Muscle layer of colon (tissue), 2 donors: ENCODE data around the gene MAN2A2.
A peak's percentile ranks its signal among the peaks of the same experiment; 100 is the strongest.
"Not testable (repeated sequence)": the region's sequence is repeated elsewhere in the genome, so short reads cannot be mapped to it uniquely, and the experiment has no call there.

ENCODE experiments used
- H3K27ac ChIP-seq: one replicate; pipeline ENCODE4 v1.7.0; 2013; ENCODE audit warnings: low read depth, mild to moderate bottlenecking, low read length, moderate library complexity
- H3K27me3 ChIP-seq, 2 donors: one replicate each; pipeline ENCODE4 v1.7.0; 2013; ENCODE audit warnings: low read length in 2 of 2, mild to moderate bottlenecking in 2 of 2; ENCODE audit not compliant: insufficient read depth in 2 of 2, control insufficient read depth in 1 of 2
- H3K36me3 ChIP-seq: one replicate; pipeline ENCODE4 v1.7.0; 2013; ENCODE audit warnings: mild to moderate bottlenecking, low read length; ENCODE audit not compliant: insufficient read depth
- H3K4me1 ChIP-seq: one replicate; pipeline ENCODE4 v1.7.0; 2013; ENCODE audit warnings: mild to moderate bottlenecking, low read length; ENCODE audit not compliant: insufficient read depth
- H3K4me3 ChIP-seq, 2 donors: one replicate each; pipeline ENCODE4 v1.7.0; 2013; ENCODE audit warnings: low read length in 2 of 2, low read depth in 1 of 2, mild to moderate bottlenecking in 1 of 2, moderate library complexity in 1 of 2
- H3K9ac ChIP-seq: one replicate; pipeline ENCODE4 v1.7.0; 2013; ENCODE audit warnings: low read length
- H3K9me3 ChIP-seq: one replicate; pipeline ENCODE4 v1.7.0; 2013; ENCODE audit warnings: mild to moderate bottlenecking, low read length
- donor health status: abdominal sarcoma.
- donor health status: Adenocarcinoma of cecum.

The MAN2A2 gene

DNA sequence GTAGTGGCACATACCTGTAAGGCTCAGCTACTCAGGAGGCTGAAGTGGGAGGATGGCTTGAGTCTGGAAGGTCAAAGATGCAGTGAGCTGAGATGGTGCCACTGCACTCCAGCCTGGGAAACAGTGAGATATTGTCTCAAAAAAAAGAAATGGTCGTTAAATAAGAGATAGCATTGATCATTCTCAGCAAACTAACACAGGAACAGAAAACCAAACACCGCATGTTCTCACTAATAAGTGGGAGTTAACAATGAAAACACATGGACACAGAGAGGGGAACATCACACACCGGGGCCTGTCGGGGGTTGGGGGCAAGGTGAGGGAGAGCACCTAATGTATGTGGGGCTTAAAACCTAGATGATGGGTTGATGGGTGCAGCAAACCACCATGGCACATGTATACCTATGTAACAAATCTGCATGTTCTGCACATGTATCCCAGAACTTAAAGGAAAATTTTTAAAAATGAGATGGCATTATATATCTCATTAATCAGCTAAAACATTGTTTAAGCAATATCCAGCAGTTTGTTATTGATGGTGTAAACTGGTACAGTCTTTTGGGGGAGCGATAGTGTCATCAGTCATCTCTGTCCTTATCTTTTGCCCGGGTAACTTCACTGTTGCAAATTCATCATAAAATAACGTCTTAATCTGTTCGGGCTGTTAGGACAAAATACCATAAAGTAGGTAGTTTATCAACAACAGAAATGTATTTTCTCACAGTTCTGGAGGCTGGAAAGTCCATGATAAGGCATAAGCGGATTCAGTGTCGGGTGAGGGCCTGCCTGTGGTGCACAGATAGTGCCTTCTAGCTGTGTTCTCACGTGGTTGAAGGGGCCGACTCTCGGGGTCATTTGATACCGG, 1.7 kb upstream of the MAN2A2 start:
- Histone ChIP-seq H3K4me3 (peak overlapping the region in 1 of 2 donors; percentile 83), H3K9me3 (no peaks in the 10 kb centered on the region), H3K9ac (peak overlapping the region; percentile 78), H3K36me3 (peaks cover 21% of the 10 kb centered on the region), H3K27ac (peak overlapping the region; percentile 98), H3K4me1 (peaks cover 16% of the 10 kb centered on the region), H3K27me3 (no peaks in the 10 kb centered on the region)

- Histone ChIP-seq H3K9ac (peak overlapping the region; percentile 78), H3K36me3 (peaks cover 26% of the 10 kb centered on the region), H3K27ac (peak overlapping the region; percentile 98), H3K27me3 (no peaks in the 10 kb centered on the region), H3K4me1 (peaks cover 16% of the 10 kb centered on the region), H3K4me3 (peak overlapping the region in 1 of 2 donors; percentile 83), H3K9me3 (no peaks in the 10 kb centered on the region)
Measured at GRCh38 chr15:90902040-90902839, 862 bp upstream of the MAN2A2 start.

DNA sequence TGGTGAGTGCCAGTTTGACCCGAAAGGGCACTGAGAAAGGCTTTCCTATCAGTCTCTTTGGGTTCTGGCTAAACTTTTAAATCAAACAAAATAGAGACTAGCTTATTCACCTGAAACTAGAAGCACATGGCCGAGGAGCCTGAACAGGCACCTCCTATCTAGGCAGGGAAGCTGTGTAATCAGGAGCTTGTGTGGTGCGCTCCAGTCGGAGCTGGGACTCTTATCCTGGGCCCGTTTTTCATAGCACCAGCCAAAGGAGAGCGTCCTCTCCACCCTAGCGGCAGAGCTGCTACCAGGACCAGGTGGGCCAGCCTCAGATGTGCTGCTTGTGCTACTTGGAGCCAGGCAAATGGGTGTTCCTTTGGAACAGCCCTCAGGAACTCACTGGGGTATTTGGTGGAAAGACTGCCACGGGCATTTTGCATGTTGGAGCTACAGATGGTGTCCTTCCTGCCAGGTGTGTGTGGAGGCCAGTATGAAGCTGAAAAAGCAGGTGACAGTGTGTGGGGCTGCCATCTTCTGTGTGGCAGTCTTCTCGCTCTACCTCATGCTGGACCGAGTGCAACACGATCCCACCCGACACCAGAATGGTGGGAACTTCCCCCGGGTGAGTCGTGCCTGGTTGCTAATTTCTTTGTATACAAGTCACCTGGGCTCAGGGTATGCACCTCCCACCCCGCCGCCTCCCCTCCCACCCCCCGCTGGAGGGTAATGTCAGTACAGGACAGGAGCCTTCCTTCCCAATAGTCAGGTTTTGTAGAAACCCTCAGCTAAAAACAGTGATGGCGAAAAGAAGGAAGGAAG, 833 bp downstream of the MAN2A2 start:
- Histone ChIP-seq H3K4me1 (peaks cover 16% of the 10 kb centered on the region), H3K27ac (peak overlapping the region; percentile 98), H3K9me3 (no peaks in the 10 kb centered on the region), H3K9ac (peak overlapping the region; percentile 65), H3K4me3 (peak overlapping the region; percentile 66 to 96), H3K27me3 (no peaks in the 10 kb centered on the region), H3K36me3 (peaks cover 37% of the 10 kb centered on the region)

- Histone ChIP-seq H3K27ac (no peak overlapping the region), H3K27me3 (no peaks in the 10 kb centered on the region), H3K4me1 (peaks cover 16% of the 10 kb centered on the region), H3K9ac (no peak overlapping the region), H3K4me3 (no peak overlapping the region), H3K9me3 (no peaks in the 10 kb centered on the region), H3K36me3 (peaks cover 45% of the 10 kb centered on the region)
Measured at GRCh38 chr15:90904746-90905145, 1.6 kb downstream of the MAN2A2 start.

DNA sequence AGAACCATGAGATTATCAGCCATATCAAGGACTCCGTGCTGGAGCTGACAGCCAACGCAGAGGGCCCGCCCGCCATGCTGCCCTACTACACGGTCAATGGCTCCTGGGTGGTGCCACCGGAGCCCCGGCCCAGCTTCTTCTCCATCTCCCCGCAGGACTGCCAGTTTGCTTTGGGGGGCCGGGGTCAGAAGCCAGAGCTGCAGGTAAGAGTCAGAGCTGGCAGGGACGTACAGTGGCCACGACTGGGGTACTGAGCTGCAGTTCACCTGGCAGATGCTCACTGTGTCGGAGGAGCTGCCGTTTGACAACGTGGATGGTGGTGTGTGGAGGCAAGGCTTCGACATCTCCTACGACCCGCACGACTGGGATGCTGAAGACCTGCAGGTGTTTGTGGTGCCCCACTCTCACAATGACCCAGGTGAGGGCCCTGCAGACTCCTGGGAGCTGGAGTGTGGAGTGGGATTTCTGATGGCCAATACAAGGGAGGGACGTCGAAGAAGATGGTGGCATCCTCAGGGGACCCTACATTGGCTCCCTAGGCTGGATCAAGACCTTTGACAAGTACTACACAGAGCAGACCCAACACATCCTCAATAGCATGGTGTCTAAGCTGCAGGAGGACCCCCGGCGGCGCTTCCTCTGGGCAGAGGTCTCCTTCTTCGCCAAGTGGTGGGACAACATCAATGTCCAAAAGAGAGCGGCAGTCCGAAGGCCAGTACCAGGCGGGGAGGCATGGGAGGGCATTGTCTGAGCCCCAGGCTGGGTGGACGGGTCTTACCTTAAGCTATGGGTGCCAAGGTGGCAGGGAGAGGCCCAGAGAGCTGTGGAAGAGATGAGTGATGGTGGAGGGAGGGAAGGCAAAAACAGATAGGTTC, 2.4 kb downstream of the MAN2A2 start:
- Histone ChIP-seq H3K9ac (no peak overlapping the region), H3K27me3 (no peaks in the 10 kb centered on the region), H3K36me3 (peaks cover 53% of the 10 kb centered on the region), H3K4me1 (peaks cover 16% of the 10 kb centered on the region), H3K9me3 (no peaks in the 10 kb centered on the region), H3K27ac (no peak overlapping the region), H3K4me3 (no peak overlapping the region)

- H3K36me3 ChIP-seq, result peaks cover 61% of the 10 kb centered on the region
- peaks cover 16% of the 10 kb centered on the region for H3K4me1 ChIP-seq
- no peaks in the 10 kb centered on the region for H3K9me3 ChIP-seq
- no peak overlapping the region for H3K4me3 ChIP-seq
- no peak overlapping the region for H3K27ac ChIP-seq
- no peaks in the 10 kb centered on the region for H3K27me3 ChIP-seq
- no peak overlapping the region for H3K9ac ChIP-seq
Measured at GRCh38 chr15:90906181-90906849, 3.2 kb downstream of the MAN2A2 start.

- H3K9ac ChIP-seq, result no peak overlapping the region
- H3K9me3 ChIP-seq, result no peaks in the 10 kb centered on the region
- H3K4me3 ChIP-seq, result no peak overlapping the region
- H3K27ac ChIP-seq, result no peak overlapping the region
- no peaks in the 10 kb centered on the region for H3K27me3 ChIP-seq
- H3K36me3 ChIP-seq, result peaks cover 69% of the 10 kb centered on the region
- peaks cover 9% of the 10 kb centered on the region for H3K4me1 ChIP-seq
Measured at GRCh38 chr15:90907051-90907660, 4.1 kb downstream of the MAN2A2 start.

DNA sequence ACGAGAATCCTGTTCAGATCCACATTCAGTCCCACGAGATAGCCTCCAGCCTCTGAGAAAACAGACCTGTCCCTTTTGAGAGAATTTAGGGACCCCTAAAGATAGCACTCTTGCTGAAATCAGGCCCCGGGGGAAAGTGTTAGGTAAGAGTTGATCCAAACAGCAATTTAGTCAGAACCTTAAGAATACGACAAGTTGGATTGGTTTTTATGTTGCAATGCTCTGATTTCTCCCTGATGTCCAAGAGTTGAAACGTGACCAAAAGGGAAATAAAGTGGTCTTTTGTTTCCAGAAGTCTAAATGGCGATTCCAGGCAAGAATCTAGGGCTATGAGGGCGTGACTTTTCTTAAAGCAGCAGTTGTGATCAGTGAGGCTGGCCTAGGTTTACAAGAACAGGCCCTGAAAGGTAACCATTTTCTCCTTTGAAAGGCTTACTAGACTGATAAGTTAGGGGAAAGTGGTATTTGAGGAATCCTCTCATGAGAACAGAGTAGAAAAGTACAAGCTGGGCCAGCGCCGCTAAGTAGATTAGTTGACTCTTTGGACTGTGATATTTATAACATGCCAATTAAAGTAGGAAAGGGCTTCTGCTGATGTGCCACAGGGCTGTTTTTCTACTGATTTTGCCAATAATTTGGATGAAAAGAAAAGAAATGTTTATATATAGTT, 4.9 kb downstream of the MAN2A2 start:
- Histone ChIP-seq H3K4me1 (peaks cover 8% of the 10 kb centered on the region), H3K9me3 (no peaks in the 10 kb centered on the region), H3K4me3 (no peak overlapping the region), H3K9ac (no peak overlapping the region), H3K36me3 (peaks cover 77% of the 10 kb centered on the region), H3K27ac (no peak overlapping the region), H3K27me3 (no peaks in the 10 kb centered on the region)

DNA sequence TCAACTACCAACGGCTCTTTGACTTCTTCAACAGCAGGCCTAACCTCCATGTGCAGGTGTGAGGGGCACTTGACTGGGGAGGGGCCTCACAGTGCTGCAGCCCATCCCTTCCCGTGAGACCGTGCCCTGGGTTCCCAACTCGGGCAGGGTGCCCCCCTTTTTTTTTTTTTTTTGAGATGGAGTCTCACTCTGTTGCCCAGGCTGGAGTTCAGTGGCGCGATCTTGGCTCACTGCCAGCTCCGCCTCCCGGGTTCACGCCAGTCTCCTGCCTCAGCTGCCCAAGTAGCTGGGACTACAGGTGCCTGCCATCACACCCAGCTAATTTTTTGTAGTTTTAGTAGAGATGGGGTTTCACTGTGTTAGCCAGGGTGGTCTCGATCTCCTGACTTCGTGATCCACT, 6.3 kb downstream of the MAN2A2 start:
- H3K9me3 ChIP-seq, H3K4me3 ChIP-seq, H3K27me3 ChIP-seq, H3K9ac ChIP-seq, H3K27ac ChIP-seq, H3K4me1 ChIP-seq: not testable (repeated sequence)
- peaks cover 92% of the 10 kb centered on the region for H3K36me3 ChIP-seq
